ENCODE data around the gene FAM222B. TPM values are rescaled to one million over a fixed set of nuclear protein-coding genes. Genes with fewer than 3 reads are reported as not detected.

Gene FAM222B
- total and polyA plus RNA-seq, 2 donors (not counting 1 experiment from before 2014, with no cell fraction given) = 10.8 to 23.1 TPM

DNA sequence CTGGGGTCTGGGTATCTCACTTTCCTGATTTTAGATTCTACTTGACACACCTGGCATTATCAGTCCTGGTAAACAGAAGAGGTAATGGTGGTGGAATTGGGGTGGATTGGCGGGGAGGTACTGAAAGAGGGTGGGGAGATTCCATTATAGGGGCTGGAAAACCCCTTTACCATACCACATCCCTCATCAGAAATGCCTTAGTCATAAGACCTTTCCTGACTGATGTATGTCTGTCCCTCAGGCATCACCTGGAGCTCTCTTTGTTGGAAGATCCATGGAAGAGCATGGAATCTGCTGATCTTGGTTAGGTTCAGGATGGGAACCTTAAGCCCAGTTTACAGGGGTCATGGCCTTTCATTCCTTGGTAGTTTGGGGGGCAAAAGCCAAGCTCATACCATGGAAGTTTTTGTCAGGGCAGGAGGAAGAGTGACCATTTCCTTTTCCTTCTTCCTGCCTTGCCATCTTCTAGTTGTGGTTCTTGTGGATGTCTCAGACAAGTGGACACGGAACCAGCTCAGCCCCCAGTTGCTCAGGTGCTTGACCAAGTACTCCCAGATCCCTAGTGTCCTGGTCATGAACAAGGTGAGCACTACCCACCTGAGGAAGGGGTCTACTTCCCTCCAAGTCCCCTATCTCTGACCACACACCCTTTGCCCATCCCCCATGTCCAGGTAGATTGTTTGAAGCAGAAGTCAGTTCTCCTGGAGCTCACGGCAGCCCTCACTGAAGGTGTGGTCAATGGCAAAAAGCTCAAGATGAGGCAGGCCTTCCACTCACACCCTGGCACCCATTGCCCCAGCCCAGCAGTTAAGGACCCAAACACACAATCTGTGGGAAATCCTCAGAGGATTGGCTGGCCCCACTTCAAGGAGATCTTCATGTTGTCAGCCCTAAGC is 15.6 kb upstream of the FAM222B start:
- H3K27me3 ChIP-seq (replicated peaks in 1 of 4; ENCODE audit: control extremely low read depth in 1 of 4, control insufficient read depth in 3 of 4, insufficient read depth in 4 of 4, low read length in 3 of 4) = no peaks in the 10 kb centered on the region
- ChIA-PET CTCF (interaction anchor here (1.1 kb wide), 1 partner anchor 94 kb away, joined by 3 read pairs; no protein-coding TSS in a partner anchor), POLR2A (no interaction called here)
- H3K9ac ChIP-seq (ENCODE audit: low read length) = no peak overlapping the region
- no peak for TF ChIP-seq EZH2 (IDR thresholded peaks at IDR 0.05; ENCODE audit: borderline replicate concordance, insufficient read depth, low read depth, low read length, poor library complexity, severe bottlenecking)
- TF ChIP-seq, protein P1, sequence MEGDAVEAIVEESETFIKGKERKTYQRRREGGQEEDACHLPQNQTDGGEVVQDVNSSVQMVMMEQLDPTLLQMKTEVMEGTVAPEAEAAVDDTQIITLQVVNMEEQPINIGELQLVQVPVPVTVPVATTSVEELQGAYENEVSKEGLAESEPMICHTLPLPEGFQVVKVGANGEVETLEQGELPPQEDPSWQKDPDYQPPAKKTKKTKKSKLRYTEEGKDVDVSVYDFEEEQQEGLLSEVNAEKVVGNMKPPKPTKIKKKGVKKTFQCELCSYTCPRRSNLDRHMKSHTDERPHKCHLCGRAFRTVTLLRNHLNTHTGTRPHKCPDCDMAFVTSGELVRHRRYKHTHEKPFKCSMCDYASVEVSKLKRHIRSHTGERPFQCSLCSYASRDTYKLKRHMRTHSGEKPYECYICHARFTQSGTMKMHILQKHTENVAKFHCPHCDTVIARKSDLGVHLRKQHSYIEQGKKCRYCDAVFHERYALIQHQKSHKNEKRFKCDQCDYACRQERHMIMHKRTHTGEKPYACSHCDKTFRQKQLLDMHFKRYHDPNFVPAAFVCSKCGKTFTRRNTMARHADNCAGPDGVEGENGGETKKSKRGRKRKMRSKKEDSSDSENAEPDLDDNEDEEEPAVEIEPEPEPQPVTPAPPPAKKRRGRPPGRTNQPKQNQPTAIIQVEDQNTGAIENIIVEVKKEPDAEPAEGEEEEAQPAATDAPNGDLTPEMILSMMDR (IDR thresholded peaks at IDR 0.05) = no peak
- no peaks in the 10 kb centered on the region for H3K9me3 ChIP-seq (ENCODE audit: control extremely low read depth in 1 of 3, control insufficient read depth in 2 of 3, insufficient read depth in 1 of 3, low read length in 2 of 3)
- DNase-seq (no peak), ATAC-seq (ENCODE audit: low read depth) (no peak)
- Mint-ChIP-seq H3K27me3 (no peaks in the 10 kb centered on the region), H3K4me1 (peaks cover 17% of the 10 kb centered on the region), H3K27ac (no peak overlapping the region), H3K4me3 (peak overlapping the region; percentile 35), H3K9me3 (ENCODE audit: insufficient read depth) (no peaks in the 10 kb centered on the region)
- no peak overlapping the region for H3K4me2 ChIP-seq (replicated peaks; ENCODE audit: low read depth, low read length, poor library complexity, severe bottlenecking)
- H2AFZ ChIP-seq (ENCODE audit: insufficient read depth, low read depth, low read length, poor library complexity, severe bottlenecking) = no peak overlapping the region
- H3K79me2 ChIP-seq (ENCODE audit: control insufficient read depth, insufficient read depth, low read length) = peaks cover 14% of the 10 kb centered on the region
- 90% methylated on average over 2 of the region's 3 CpGs for WGBS (ENCODE audit: insufficient coverage)
- H3K4me1 ChIP-seq (ENCODE audit: control insufficient read depth in 2 of 2, insufficient read depth in 2 of 2, low read length in 2 of 2) = peaks cover 10 to 16% of the 10 kb centered on the region in 2 donors
- peaks cover 0 to 38% of the 10 kb centered on the region in 2 experiments for H3K36me3 ChIP-seq (replicated peaks in 1 of 2; ENCODE audit: control extremely low read depth in 1 of 2, control insufficient read depth in 1 of 2, extremely low read depth in 1 of 2, insufficient read depth in 2 of 2, low read length in 1 of 2)
- H4K20me1 ChIP-seq (ENCODE audit: control insufficient read depth, insufficient read depth, low read length, poor library complexity, severe bottlenecking) = no peaks in the 10 kb centered on the region
- no peak overlapping the region for H3K27ac ChIP-seq (ENCODE audit: low read length in 2 of 2)
- intact Hi-C loops (cut with micrococcal nuclease) = no loop called here
- H3K4me3 ChIP-seq (ENCODE audit: control extremely low read depth in 1 of 5, extremely low read depth in 1 of 5, insufficient read depth in 1 of 5, low read depth in 2 of 5, low read length in 4 of 5) = no peak overlapping the region
